Adrenal gland (tissue), 5 donors: ENCODE measurements around the gene STXBP3.

ENCODE experiments used
- POLR2A ChIP-seq, 2 donors: fragments of 450-650 bp; IDR thresholded peaks; one replicate each; pipeline ENCODE4 v1.6.1; 2017; ENCODE audit warnings: antibody characterized with exemption in 2 of 2, mild to moderate bottlenecking in 2 of 2, moderate library complexity in 1 of 2
- TF ChIP-seq, protein P1 (sequence below), 6 experiments: fragments of 450-650 bp in 4 of 6; fragments of 200-600 bp in 2 of 6; sonication (generic) in 1 of 6; IDR thresholded peaks; 1 replicate in 5 of 6; 2 replicates in 1 of 6; pipeline versions ENCODE4 v1.5.1 to v1.8.0; 2016 to 2021; ENCODE audit warnings: antibody characterized with exemption in 6 of 6, mild to moderate bottlenecking in 2 of 6, moderate library complexity in 1 of 6
- donor health status: DM: no; HTN: no; CAD: no.

DNA sequence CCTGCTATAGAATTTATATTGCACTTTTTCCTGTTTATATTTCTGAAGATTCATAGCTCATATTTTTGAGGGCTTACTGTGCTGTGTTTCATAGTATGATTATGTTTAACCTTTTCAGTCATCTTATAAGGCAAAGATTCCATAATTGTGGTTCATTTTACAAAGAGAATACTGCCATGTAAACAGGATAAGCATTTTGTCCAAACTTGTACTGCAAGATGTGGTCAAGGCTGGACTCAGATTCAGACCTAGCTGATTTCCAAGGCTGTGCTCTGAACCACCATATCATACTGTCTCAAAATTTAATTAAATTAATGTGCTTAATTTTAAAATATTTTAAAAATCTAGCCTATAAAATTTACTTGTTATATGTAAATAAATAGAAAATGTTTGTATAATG, 31.4 kb downstream of the STXBP3 start:
- TF ChIP-seq, protein P1, sequence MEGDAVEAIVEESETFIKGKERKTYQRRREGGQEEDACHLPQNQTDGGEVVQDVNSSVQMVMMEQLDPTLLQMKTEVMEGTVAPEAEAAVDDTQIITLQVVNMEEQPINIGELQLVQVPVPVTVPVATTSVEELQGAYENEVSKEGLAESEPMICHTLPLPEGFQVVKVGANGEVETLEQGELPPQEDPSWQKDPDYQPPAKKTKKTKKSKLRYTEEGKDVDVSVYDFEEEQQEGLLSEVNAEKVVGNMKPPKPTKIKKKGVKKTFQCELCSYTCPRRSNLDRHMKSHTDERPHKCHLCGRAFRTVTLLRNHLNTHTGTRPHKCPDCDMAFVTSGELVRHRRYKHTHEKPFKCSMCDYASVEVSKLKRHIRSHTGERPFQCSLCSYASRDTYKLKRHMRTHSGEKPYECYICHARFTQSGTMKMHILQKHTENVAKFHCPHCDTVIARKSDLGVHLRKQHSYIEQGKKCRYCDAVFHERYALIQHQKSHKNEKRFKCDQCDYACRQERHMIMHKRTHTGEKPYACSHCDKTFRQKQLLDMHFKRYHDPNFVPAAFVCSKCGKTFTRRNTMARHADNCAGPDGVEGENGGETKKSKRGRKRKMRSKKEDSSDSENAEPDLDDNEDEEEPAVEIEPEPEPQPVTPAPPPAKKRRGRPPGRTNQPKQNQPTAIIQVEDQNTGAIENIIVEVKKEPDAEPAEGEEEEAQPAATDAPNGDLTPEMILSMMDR (IDR thresholded peaks at IDR 0.05): no peak
- TF ChIP-seq POLR2A (IDR thresholded peaks at IDR 0.05): no peak
